Astrocyte (in vitro differentiated cells and primary cell): ENCODE measurements around the gene DENND1B. TPM values are rescaled to one million over a fixed set of nuclear protein-coding genes. Genes with fewer than 3 reads are reported as not detected.
"Not testable (repeated sequence)": the region's sequence is repeated elsewhere in the genome, so short reads cannot be mapped to it uniquely, and the experiment has no call there.

Experiments
- DNase-seq: peaks from one replicate; pipeline ENCODE4 v3.0.0-alpha.2; 2010; ENCODE audit warnings: low read depth
- FAIRE-seq: peaks from 2 replicates; lab custom pipeline; 2011; peaks lifted over from hg19 to GRCh38; lab: Jason Lieb, UNC
- H2AFZ ChIP-seq: 2 replicates; pipeline ENCODE4 v1.6.0; 2012; ENCODE audit warnings: low read depth, low read length, inconsistent platforms
- H3K27ac ChIP-seq: 2 replicates; pipeline ENCODE4 v1.5.1; 2011; ENCODE audit warnings: low read depth, low read length, inconsistent platforms
- H3K27me3 ChIP-seq: 2 replicates; pipeline ENCODE4 v1.6.0; 2011; ENCODE audit warnings: low read length, inconsistent platforms; ENCODE audit not compliant: insufficient read depth
- H3K36me3 ChIP-seq: 2 replicates; pipeline ENCODE4 v1.5.1; 2011; ENCODE audit warnings: low read length, inconsistent platforms; ENCODE audit not compliant: insufficient read depth
- H3K4me1 ChIP-seq: 2 replicates; pipeline ENCODE4 v1.5.1; 2011; ENCODE audit warnings: low read length, inconsistent platforms; ENCODE audit not compliant: insufficient read depth
- H3K4me2 ChIP-seq: 2 replicates; pipeline ENCODE4 v1.6.0; 2012; ENCODE audit warnings: low read length, inconsistent platforms
- H3K4me3 ChIP-seq: 2 replicates; pipeline ENCODE4 v1.5.1; 2011; ENCODE audit warnings: low read depth, mild to moderate bottlenecking, low read length, inconsistent platforms; ENCODE audit not compliant: insufficient read depth
- H3K79me2 ChIP-seq: 2 replicates; pipeline ENCODE4 v1.6.0; 2012; ENCODE audit warnings: mild to moderate bottlenecking, low read length, inconsistent platforms; ENCODE audit not compliant: insufficient read depth
- H3K9ac ChIP-seq: 2 replicates; pipeline ENCODE4 v1.6.0; 2012; ENCODE audit warnings: mild to moderate bottlenecking, low read length, inconsistent platforms
- H3K9me3 ChIP-seq: 2 replicates; pipeline ENCODE4 v1.5.1; 2012; ENCODE audit warnings: low read depth, mild to moderate bottlenecking, low read length, inconsistent platforms; ENCODE audit not compliant: insufficient read depth
- H4K20me1 ChIP-seq: 2 replicates; pipeline ENCODE4 v1.6.0; 2012; ENCODE audit warnings: low read length, inconsistent platforms; ENCODE audit not compliant: insufficient read depth
- H3K27ac Mint-ChIP-seq: one replicate; pipeline ENCODE4 v1.8.0; 2021; ENCODE audit warnings: mild to moderate bottlenecking, mixed read lengths; ENCODE audit not compliant: unreplicated experiment
- H3K27me3 Mint-ChIP-seq: one replicate; pipeline ENCODE4 v1.8.0; 2021; ENCODE audit warnings: low read depth, mixed read lengths; ENCODE audit not compliant: unreplicated experiment
- H3K36me3 Mint-ChIP-seq: one replicate; pipeline ENCODE4 v1.8.0; 2021; ENCODE audit warnings: low read depth, mixed read lengths; ENCODE audit not compliant: unreplicated experiment
- H3K4me1 Mint-ChIP-seq: one replicate; pipeline ENCODE4 v1.8.0; 2021; ENCODE audit warnings: low read depth, mixed read lengths; ENCODE audit not compliant: unreplicated experiment
- H3K4me3 Mint-ChIP-seq: one replicate; pipeline ENCODE4 v1.8.0; 2021; ENCODE audit warnings: mild to moderate bottlenecking, moderate library complexity, mixed read lengths; ENCODE audit not compliant: unreplicated experiment
- H3K9me3 Mint-ChIP-seq: one replicate; pipeline ENCODE4 v1.8.0; 2021; ENCODE audit warnings: mild to moderate bottlenecking, mixed read lengths; ENCODE audit not compliant: unreplicated experiment
- CTCF ChIP-seq: IDR thresholded peaks from 2 replicates; pipeline ENCODE4 v1.5.1; 2011; ENCODE audit warnings: low read depth, mild to moderate bottlenecking, inconsistent platforms, low read length, moderate library complexity; ENCODE audit not compliant: insufficient read depth
- EZH2 ChIP-seq: IDR thresholded peaks from 2 replicates; pipeline ENCODE4 v1.6.1; 2012; ENCODE audit warnings: mild to moderate bottlenecking, low read length, inconsistent platforms; ENCODE audit not compliant: insufficient read depth
- total RNA-seq: library from RNA; stranded (reverse); gene quantifications from 2 replicates; pipeline ENCODE4 v1.2.1, GENCODE V29; 2021

Gene DENND1B
- total RNA-seq, 1 donor from 2014 or later, result 9.6 TPM

- H3K27ac ChIP-seq, result no peak overlapping the region
- TF ChIP-seq EZH2, result no peak
- no peak for TF ChIP-seq CTCF
- H3K9ac ChIP-seq, result no peak overlapping the region
- no peaks in the 10 kb centered on the region for H3K9me3 Mint-ChIP-seq
- H4K20me1 ChIP-seq, result no peaks in the 10 kb centered on the region
- no peak overlapping the region for H2AFZ ChIP-seq
- no peak overlapping the region for H3K4me3 Mint-ChIP-seq
- H3K27ac Mint-ChIP-seq, result no peak overlapping the region
- H3K27me3 ChIP-seq, result no peaks in the 10 kb centered on the region
- peaks cover 2% of the 10 kb centered on the region for H3K36me3 ChIP-seq
- H3K9me3 ChIP-seq, result no peaks in the 10 kb centered on the region
- H3K4me1 Mint-ChIP-seq, result no peaks in the 10 kb centered on the region
- H3K4me2 ChIP-seq, result no peak overlapping the region
- FAIRE-seq (no peak), DNase-seq (no peak)
- no peaks in the 10 kb centered on the region for H3K36me3 Mint-ChIP-seq
- H3K27me3 Mint-ChIP-seq, result no peaks in the 10 kb centered on the region
- no peaks in the 10 kb centered on the region for H3K4me1 ChIP-seq
- no peaks in the 10 kb centered on the region for H3K79me2 ChIP-seq
- no peak overlapping the region for H3K4me3 ChIP-seq
Measured at GRCh38 chr1:197510691-197511378, 264.4 kb downstream of the DENND1B start.

- H3K9me3 ChIP-seq, result no peaks in the 10 kb centered on the region
- no peak overlapping the region for H2AFZ ChIP-seq
- no peaks in the 10 kb centered on the region for H3K4me1 ChIP-seq
- H3K79me2 ChIP-seq, result no peaks in the 10 kb centered on the region
- Mint-ChIP-seq H3K4me1 (no peaks in the 10 kb centered on the region), H3K36me3 (no peaks in the 10 kb centered on the region), H3K27me3 (no peaks in the 10 kb centered on the region), H3K4me3 (no peak overlapping the region), H3K27ac (no peak overlapping the region), H3K9me3 (no peaks in the 10 kb centered on the region)
- H3K27me3 ChIP-seq, result no peaks in the 10 kb centered on the region
- no peak overlapping the region for H3K27ac ChIP-seq
- H3K4me2 ChIP-seq, result no peak overlapping the region
- no peaks in the 10 kb centered on the region for H3K36me3 ChIP-seq
- H3K4me3 ChIP-seq, result no peak overlapping the region
- DNase-seq, result no peak
- no peak overlapping the region for H3K9ac ChIP-seq
- no peak for FAIRE-seq
- TF ChIP-seq CTCF (no peak), EZH2 (no peak)
- H4K20me1 ChIP-seq, result no peaks in the 10 kb centered on the region
Measured at GRCh38 chr1:197496722-197497121, 278.6 kb downstream of the DENND1B start.

GRCh38 chr1:197491505-197491904 lies 283.8 kb downstream of the DENND1B start:
- H3K4me1 ChIP-seq, H3K9me3 ChIP-seq, H3K4me3 ChIP-seq, H3K27ac Mint-ChIP-seq, H3K27me3 Mint-ChIP-seq, H3K9me3 Mint-ChIP-seq, DNase-seq, H3K79me2 ChIP-seq, H3K27ac ChIP-seq, H3K9ac ChIP-seq, FAIRE-seq, H3K36me3 ChIP-seq, H3K4me3 Mint-ChIP-seq, H4K20me1 ChIP-seq, H3K4me1 Mint-ChIP-seq, H3K4me2 ChIP-seq, H2AFZ ChIP-seq, H3K36me3 Mint-ChIP-seq, H3K27me3 ChIP-seq: not testable (repeated sequence)
